CD4-positive, alpha-beta T cell (primary cell): Measurements from ENCODE around the gene MCRS1. TPM values are rescaled to one million over a fixed set of nuclear protein-coding genes. Genes with fewer than 3 reads are reported as not detected.

ENCODE experiments used
- ATAC-seq: fragments of 200-7000 bp; cut with Tn5 transposase; one replicate; pipeline ENCODE4 v1.10.0; 2022; ENCODE audit warnings: mild to moderate bottlenecking; ENCODE audit not compliant: poor library complexity
- CTCF ChIA-PET: fragments of 350-600 bp; sonication (Branson Sonifier 250); formaldehyde crosslinking; loops from one replicate; lab custom pipeline; 2021; ENCODE audit warnings: antibody characterized with exemption, inconsistent platforms; lab: Charles Lee
- POLR2A ChIA-PET: fragments of 350-600 bp; sonication (Branson Sonifier 250); formaldehyde crosslinking; loops from one replicate; lab custom pipeline; 2021; ENCODE audit warnings: antibody characterized with exemption, inconsistent platforms; lab: Charles Lee
- DNase-seq, 14 experiments: peaks; one replicate each; pipeline ENCODE4 v3.0.0-alpha.2; 2013 to 2020; ENCODE audit warnings: mixed read lengths in 2 of 14
- H3K27ac ChIP-seq, 2 donors: one replicate each; pipeline versions ENCODE4 v1.5.1 to v1.7.0; 2013; ENCODE audit warnings: low read length in 2 of 2, low read depth in 1 of 2, mild to moderate bottlenecking in 1 of 2
- H3K27me3 ChIP-seq, 2 experiments: 1 replicate in 1 of 2; 2 replicates in 1 of 2; pipeline versions ENCODE4 v1.6.1 to v1.7.0; 2013; ENCODE audit warnings: low read length in 2 of 2, control low read depth in 1 of 2, mild to moderate bottlenecking in 1 of 2, moderate library complexity in 1 of 2; ENCODE audit not compliant: insufficient read depth in 2 of 2, control insufficient read depth in 1 of 2
- H3K36me3 ChIP-seq: one replicate; pipeline ENCODE4 v1.6.1; 2013; ENCODE audit warnings: low read length, control low read depth; ENCODE audit not compliant: insufficient read depth
- H3K4me1 ChIP-seq: one replicate; pipeline ENCODE4 v1.6.1; 2013; ENCODE audit warnings: low read length, control low read depth; ENCODE audit not compliant: insufficient read depth
- H3K4me3 ChIP-seq: one replicate; pipeline ENCODE4 v1.5.1; 2013; ENCODE audit warnings: mild to moderate bottlenecking, low read length, moderate library complexity
- H3K9me3 ChIP-seq, 2 experiments: 1 replicate in 1 of 2; 2 replicates in 1 of 2; pipeline versions ENCODE4 v1.6.1 to v1.7.0; 2013; ENCODE audit warnings: low read length in 2 of 2, mild to moderate bottlenecking in 2 of 2, control low read depth in 1 of 2, moderate library complexity in 1 of 2; ENCODE audit not compliant: control insufficient read depth in 1 of 2, insufficient read depth in 1 of 2
- H3K27ac Mint-ChIP-seq: one replicate; pipeline ENCODE4 v1.8.0; 2020; ENCODE audit warnings: mixed read lengths
- H3K27me3 Mint-ChIP-seq: one replicate; pipeline ENCODE4 v1.8.0; 2021; ENCODE audit warnings: mixed read lengths
- H3K36me3 Mint-ChIP-seq: one replicate; pipeline ENCODE4 v1.8.0; 2021; ENCODE audit warnings: low read depth, mixed read lengths
- H3K4me1 Mint-ChIP-seq: one replicate; pipeline ENCODE4 v1.8.0; 2021; ENCODE audit warnings: low read depth, mixed read lengths
- H3K4me3 Mint-ChIP-seq: one replicate; pipeline ENCODE4 v1.8.0; 2020; ENCODE audit warnings: mild to moderate bottlenecking, mixed read lengths
- H3K9me3 Mint-ChIP-seq: one replicate; pipeline ENCODE4 v1.8.0; 2020; ENCODE audit warnings: mixed read lengths
- intact Hi-C, 2 experiments: fragments of 100-400 bp; cut with DNase I in 1 of 2; cut with micrococcal nuclease in 1 of 2; formaldehyde crosslinking; loops; one replicate each; pipeline versions ENCODE4 v1.15.1 to v1.9.0; 2023 to 2025; cut with DNase I, micrococcal nuclease
- total RNA-seq, 174 experiments: library from RNA in 2 of 174; stranded (reverse) in 2 of 174; gene quantifications; one replicate each; pipeline ENCODE4 v1.2.3 and lab custom pipeline; 2021 to 2026
- TF ChIP-seq, protein P1 (sequence below): fragments of 200-600 bp; IDR thresholded peaks from one replicate; pipeline ENCODE4 v1.8.0; 2022; ENCODE audit warnings: antibody characterized with exemption, mild to moderate bottlenecking

MCRS1 gene
- total RNA-seq, 2 experiments from 2014 or later, result 49.0 to 56.4 TPM

DNA sequence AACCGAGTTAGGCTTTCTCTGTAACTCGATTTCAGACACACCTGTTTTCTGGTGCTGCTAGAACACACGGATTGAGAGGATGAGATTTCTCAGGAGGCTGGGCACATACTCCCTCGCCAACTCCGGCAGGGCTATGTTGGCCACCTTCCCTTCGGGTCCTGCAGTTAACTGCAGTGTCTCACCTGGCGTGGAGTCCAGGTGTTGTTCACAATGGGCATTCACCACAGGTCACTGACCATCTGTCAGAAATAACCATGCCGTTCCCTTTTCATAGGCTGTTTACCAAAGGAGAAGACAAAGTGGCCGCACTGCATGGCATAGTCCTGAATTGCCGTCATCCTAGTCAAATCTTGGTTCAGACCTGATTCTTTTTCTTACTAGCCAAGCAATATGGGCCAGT is 34.6 kb downstream of the MCRS1 start:
- no peaks in the 10 kb centered on the region for H3K4me1 Mint-ChIP-seq
- no peaks in the 10 kb centered on the region for H3K9me3 Mint-ChIP-seq
- H3K4me3 Mint-ChIP-seq, result no peak overlapping the region
- Histone ChIP-seq H3K4me1 (peaks cover 14% of the 10 kb centered on the region), H3K4me3 (no peak overlapping the region), H3K27me3 (peaks cover 0 to 5% of the 10 kb centered on the region in 2 experiments), H3K9me3 (no peaks in the 10 kb centered on the region), H3K36me3 (no peaks in the 10 kb centered on the region), H3K27ac (no peak overlapping the region)
- TF ChIP-seq, protein P1, sequence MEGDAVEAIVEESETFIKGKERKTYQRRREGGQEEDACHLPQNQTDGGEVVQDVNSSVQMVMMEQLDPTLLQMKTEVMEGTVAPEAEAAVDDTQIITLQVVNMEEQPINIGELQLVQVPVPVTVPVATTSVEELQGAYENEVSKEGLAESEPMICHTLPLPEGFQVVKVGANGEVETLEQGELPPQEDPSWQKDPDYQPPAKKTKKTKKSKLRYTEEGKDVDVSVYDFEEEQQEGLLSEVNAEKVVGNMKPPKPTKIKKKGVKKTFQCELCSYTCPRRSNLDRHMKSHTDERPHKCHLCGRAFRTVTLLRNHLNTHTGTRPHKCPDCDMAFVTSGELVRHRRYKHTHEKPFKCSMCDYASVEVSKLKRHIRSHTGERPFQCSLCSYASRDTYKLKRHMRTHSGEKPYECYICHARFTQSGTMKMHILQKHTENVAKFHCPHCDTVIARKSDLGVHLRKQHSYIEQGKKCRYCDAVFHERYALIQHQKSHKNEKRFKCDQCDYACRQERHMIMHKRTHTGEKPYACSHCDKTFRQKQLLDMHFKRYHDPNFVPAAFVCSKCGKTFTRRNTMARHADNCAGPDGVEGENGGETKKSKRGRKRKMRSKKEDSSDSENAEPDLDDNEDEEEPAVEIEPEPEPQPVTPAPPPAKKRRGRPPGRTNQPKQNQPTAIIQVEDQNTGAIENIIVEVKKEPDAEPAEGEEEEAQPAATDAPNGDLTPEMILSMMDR, result no peak
- H3K36me3 Mint-ChIP-seq, result no peaks in the 10 kb centered on the region
- DNase-seq (no peak), ATAC-seq (no peak)
- intact Hi-C loops, result no loop called here
- peaks cover 5% of the 10 kb centered on the region for H3K27me3 Mint-ChIP-seq
- ChIA-PET POLR2A (no interaction called here), CTCF (no interaction called here)
- H3K27ac Mint-ChIP-seq, result no peak overlapping the region

DNA sequence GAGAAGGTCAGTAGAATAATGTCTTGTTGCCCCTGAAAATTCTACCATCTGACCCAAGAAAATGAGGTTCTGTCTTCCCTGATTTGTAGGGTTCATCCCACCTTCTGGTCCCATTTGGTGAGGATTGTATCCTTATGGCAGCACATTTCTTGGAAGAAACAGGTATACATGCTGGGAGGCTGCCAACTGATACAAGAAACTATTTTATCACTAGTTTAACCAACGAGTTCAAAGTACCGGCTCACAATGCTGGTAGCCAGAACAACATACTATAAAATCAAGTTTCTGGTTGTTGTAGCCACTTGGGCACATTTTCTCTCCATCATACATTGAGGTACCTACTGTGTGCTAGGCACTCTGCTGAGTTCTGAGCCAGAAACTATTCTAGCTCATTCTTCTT is 36.2 kb downstream of the MCRS1 start:
- no peaks in the 10 kb centered on the region for H3K9me3 ChIP-seq
- ATAC-seq (no peak), DNase-seq (no peak)
- H3K4me3 Mint-ChIP-seq, result no peak overlapping the region
- ChIA-PET CTCF (no interaction called here), POLR2A (interaction anchor here (0.6 kb wide), 1 partner anchor 164 kb away, joined by 5 read pairs; the partner anchor contains the start of gene SPATS2)
- intact Hi-C loops, result no loop called here
- H3K4me3 ChIP-seq, result no peak overlapping the region
- H3K27ac Mint-ChIP-seq, result no peak overlapping the region
- no peaks in the 10 kb centered on the region for H3K27me3 Mint-ChIP-seq
- H3K4me1 ChIP-seq, result peaks cover 4% of the 10 kb centered on the region
- H3K4me1 Mint-ChIP-seq, result no peaks in the 10 kb centered on the region
- H3K36me3 ChIP-seq, result no peaks in the 10 kb centered on the region
- TF ChIP-seq, protein P1, result no peak
- no peaks in the 10 kb centered on the region for H3K9me3 Mint-ChIP-seq
- no peaks in the 10 kb centered on the region for H3K27me3 ChIP-seq
- no peaks in the 10 kb centered on the region for H3K36me3 Mint-ChIP-seq
- no peak overlapping the region for H3K27ac ChIP-seq

DNA sequence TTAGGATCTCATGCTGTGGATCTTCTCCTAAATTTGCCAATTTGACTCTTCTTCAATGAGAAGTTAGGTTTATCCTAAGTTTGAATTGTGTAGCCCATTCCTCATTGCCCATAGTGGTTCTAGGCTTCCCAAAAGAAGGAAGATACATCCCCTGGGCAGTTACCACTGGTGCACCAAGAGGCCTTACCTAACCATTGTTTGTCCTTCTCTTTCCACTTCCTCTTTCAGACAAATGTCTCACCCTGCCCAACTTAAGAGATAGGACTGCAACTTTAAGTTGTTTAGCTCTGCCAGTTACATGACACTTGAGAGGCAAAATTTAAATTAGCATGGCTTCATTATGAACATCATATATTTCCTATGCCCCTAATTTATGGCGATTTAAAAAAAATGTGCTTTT is 38.5 kb downstream of the MCRS1 start:
- TF ChIP-seq, protein P1, result no peak
- Mint-ChIP-seq H3K4me3 (no peak overlapping the region), H3K9me3 (no peaks in the 10 kb centered on the region), H3K4me1 (no peaks in the 10 kb centered on the region), H3K27ac (no peak overlapping the region), H3K36me3 (peaks cover 16% of the 10 kb centered on the region), H3K27me3 (no peaks in the 10 kb centered on the region)
- Histone ChIP-seq H3K4me3 (no peak overlapping the region), H3K27ac (no peak overlapping the region), H3K4me1 (no peaks in the 10 kb centered on the region), H3K9me3 (no peaks in the 10 kb centered on the region), H3K27me3 (no peaks in the 10 kb centered on the region), H3K36me3 (peaks cover 16% of the 10 kb centered on the region)
- no peak for ATAC-seq
- intact Hi-C loops, result no loop called here
- CTCF ChIA-PET, result interaction anchor here (0.7 kb wide), 1 partner anchor 47 kb away, joined by 3 read pairs; no protein-coding TSS in a partner anchor
- DNase-seq, result no peak
- POLR2A ChIA-PET, result interaction anchor here (0.6 kb wide), 2 partner anchors 229 to 275 kb away, joined by 3 read pairs; no protein-coding TSS in a partner anchor
